ENCODE measurements around the gene CCDC7.

The CCDC7 gene

GRCh38 chr10:32923849-32924248 lies 477.9 kb downstream of the CCDC7 start:
- DNase-seq (ENCODE audit: low read depth in 2 of 3, low spot score in 2 of 3) = no peak
